Measurements from ENCODE around the gene CCDC60.

Gene CCDC60

DNA sequence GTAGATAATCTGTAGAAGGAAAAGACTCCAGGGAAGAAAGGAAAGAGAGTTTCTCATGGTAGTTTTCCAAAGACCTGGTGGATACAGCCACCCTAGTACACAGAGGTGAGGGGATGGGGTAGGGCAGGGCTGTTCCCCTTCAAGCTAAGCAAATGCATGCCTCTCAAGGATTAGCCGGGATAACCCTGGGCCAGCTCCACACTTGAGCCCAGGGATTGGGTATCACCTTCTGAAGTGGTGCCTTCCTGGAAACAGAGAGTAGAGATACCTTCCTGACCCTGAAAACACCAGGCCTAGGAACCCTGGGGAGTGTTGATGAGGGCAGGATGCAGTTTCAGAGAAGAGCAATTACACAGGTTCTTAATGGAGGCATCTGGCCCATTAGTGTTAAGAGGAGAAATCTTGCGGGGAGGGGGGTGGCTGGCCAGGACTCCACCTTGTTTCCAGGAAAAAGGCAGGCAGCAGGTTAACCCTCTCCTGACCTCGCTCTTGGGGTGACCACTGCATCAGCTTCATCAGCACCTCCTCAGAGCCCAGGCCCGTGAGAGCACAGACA lies 152.1 kb downstream of the CCDC60 start:
- no peak for DNase-seq (ENCODE audit: extremely low read depth, insufficient read length)
- Histone ChIP-seq H3K4me3 (replicated peaks; ENCODE audit: low read depth, low read length) (no peak overlapping the region), H3K27me3 (replicated peaks; ENCODE audit: control insufficient read depth, insufficient read depth, low read length) (no peaks in the 10 kb centered on the region), H3K36me3 (ENCODE audit: control insufficient read depth, insufficient read depth, low read length) (no peaks in the 10 kb centered on the region)
- no peak for TF ChIP-seq CTCF (IDR thresholded peaks at IDR 0.05; ENCODE audit: insufficient read depth, low read length, poor library complexity, severe bottlenecking)

GRCh38 chr12:119491814-119492213 lies 157.3 kb downstream of the CCDC60 start:
- no peak for DNase-seq (ENCODE audit: extremely low read depth, insufficient read length)
- no peak for TF ChIP-seq CTCF (IDR thresholded peaks at IDR 0.05; ENCODE audit: insufficient read depth, low read length, poor library complexity, severe bottlenecking)
- H3K36me3 ChIP-seq (ENCODE audit: control insufficient read depth, insufficient read depth, low read length), result no peaks in the 10 kb centered on the region
- H3K27me3 ChIP-seq (replicated peaks; ENCODE audit: control insufficient read depth, insufficient read depth, low read length), result no peaks in the 10 kb centered on the region
- H3K4me3 ChIP-seq (replicated peaks; ENCODE audit: low read depth, low read length), result no peak overlapping the region

GRCh38 chr12:119500209-119500608 lies 165.7 kb downstream of the CCDC60 start:
- Histone ChIP-seq H3K36me3 (ENCODE audit: control insufficient read depth, insufficient read depth, low read length) (no peaks in the 10 kb centered on the region), H3K27me3 (replicated peaks; ENCODE audit: control insufficient read depth, insufficient read depth, low read length) (no peaks in the 10 kb centered on the region), H3K4me3 (replicated peaks; ENCODE audit: low read depth, low read length) (no peak overlapping the region)
- no peak for TF ChIP-seq CTCF (IDR thresholded peaks at IDR 0.05; ENCODE audit: insufficient read depth, low read length, poor library complexity, severe bottlenecking)
- no peak for DNase-seq (ENCODE audit: extremely low read depth, insufficient read length)

DNA sequence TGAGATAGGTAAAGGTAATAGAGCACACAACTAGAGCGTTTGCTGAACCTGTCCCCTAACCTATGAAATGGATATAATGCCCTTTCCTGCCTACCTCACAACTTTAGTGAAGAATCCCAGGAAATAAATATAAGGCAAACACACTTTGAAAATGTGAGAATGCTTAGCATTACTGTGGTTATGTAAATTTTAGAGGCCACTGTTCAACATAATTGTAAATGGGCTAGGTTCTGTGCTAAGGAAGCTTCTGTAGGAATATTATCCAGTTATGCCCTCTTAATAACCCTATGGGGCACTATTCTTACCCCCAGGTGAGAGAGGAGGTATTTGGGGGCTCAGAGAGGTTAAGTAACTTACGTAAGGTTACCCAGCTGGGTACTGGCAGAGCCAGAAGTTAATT lies 166.5 kb downstream of the CCDC60 start:
- DNase-seq (ENCODE audit: extremely low read depth, insufficient read length), result no peak
- Histone ChIP-seq H3K36me3 (ENCODE audit: control insufficient read depth, insufficient read depth, low read length) (no peaks in the 10 kb centered on the region), H3K27me3 (replicated peaks; ENCODE audit: control insufficient read depth, insufficient read depth, low read length) (no peaks in the 10 kb centered on the region), H3K4me3 (replicated peaks; ENCODE audit: low read depth, low read length) (no peak overlapping the region)
- no peak for TF ChIP-seq CTCF (IDR thresholded peaks at IDR 0.05; ENCODE audit: insufficient read depth, low read length, poor library complexity, severe bottlenecking)

DNA sequence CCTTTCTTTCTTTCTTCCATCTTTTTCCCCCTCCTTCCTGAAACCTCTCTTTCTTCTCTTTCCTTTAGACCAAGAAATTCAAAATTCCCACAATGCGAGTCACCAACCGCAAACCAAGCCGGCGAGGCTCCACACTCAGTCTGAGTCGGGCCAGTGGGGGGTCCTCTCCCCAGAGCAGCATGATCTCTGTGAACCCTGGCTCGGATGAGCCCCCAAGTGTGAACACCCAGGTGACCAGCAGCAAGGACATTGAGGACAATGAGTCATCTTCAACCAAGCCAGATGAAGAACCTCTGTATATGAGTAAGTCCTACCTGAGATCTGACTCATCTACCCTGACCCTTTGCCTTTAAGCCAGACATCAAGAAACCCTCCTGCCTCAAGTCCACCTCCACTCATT lies 170.5 kb downstream of the CCDC60 start:
- TF ChIP-seq CTCF (IDR thresholded peaks at IDR 0.05; ENCODE audit: insufficient read depth, low read length, poor library complexity, severe bottlenecking), result no peak
- no peak for DNase-seq (ENCODE audit: extremely low read depth, insufficient read length)
- H3K36me3 ChIP-seq (ENCODE audit: control insufficient read depth, insufficient read depth, low read length), result no peaks in the 10 kb centered on the region
- H3K4me3 ChIP-seq (replicated peaks; ENCODE audit: low read depth, low read length), result no peak overlapping the region
- no peaks in the 10 kb centered on the region for H3K27me3 ChIP-seq (replicated peaks; ENCODE audit: control insufficient read depth, insufficient read depth, low read length)
